HG03520 (cell line): Measurements from ENCODE around the gene SUPT3H.
A peak's percentile ranks its signal among the peaks of the same experiment; 100 is the strongest.
"Not testable (repeated sequence)": the region's sequence is repeated elsewhere in the genome, so short reads cannot be mapped to it uniquely, and the experiment has no call there.

Experiments used
- ATAC-seq: cut with Tn5 transposase; IDR thresholded peaks from one replicate; pipeline ENCODE4 v1.9.1; 2021; ENCODE audit warnings: mild to moderate bottlenecking, moderate library complexity; ENCODE audit not compliant: unreplicated experiment

The SUPT3H gene

GRCh38 chr6:45185403-45186251 lies 192.1 kb downstream of the SUPT3H start:
- no peak for ATAC-seq

- no peak for ATAC-seq
Measured at GRCh38 chr6:45184937-45185336, 192.8 kb downstream of the SUPT3H start.

- ATAC-seq = no peak
Measured at GRCh38 chr6:45184040-45184439, 193.7 kb downstream of the SUPT3H start.

DNA sequence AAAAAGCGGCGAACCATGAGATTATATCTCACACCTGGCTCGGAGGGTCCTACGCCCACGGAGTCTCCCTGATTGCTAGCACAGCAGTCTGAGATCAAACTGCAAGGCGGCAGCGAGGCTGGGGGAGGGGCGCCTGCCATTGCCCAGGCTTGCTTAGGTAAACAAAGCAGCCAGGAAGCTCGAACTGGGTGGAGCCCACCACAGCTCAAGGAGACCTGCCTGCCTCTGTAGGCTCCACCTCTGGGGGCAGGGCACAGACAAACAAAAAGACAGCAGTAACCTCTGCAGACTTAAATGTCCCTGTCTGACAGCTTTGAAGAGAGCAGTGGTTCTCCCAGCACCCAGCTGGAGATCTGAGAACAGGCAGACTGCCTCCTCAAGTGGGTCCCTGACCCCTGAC lies 201.4 kb downstream of the SUPT3H start:
- ATAC-seq = not testable (repeated sequence)

GRCh38 chr6:45175272-45175671 lies 202.5 kb downstream of the SUPT3H start:
- ATAC-seq = no peak

GRCh38 chr6:45174045-45174444 lies 203.7 kb downstream of the SUPT3H start:
- no peak for ATAC-seq

- no peak for ATAC-seq
Measured at GRCh38 chr6:45171380-45171779, 206.4 kb downstream of the SUPT3H start.

DNA sequence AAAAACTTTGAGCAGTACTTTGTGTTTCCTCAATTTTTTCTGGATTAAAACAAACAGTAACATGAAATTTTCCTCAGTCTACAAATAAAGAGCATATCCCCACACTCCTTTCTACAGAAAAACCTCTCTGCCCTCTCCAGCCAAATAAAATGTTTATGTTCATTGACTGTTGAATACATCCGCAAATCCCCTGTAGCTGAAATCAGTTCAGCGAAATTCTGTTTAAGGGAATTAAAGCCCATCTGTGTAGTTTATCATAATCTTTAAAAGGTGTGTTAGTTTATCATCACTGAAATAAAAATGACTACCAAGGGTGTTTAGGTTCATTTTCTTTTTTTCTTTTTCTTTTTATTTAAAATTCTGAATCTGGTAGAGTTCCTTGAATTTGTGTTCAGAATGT lies 207.4 kb downstream of the SUPT3H start:
- ATAC-seq = no peak

DNA sequence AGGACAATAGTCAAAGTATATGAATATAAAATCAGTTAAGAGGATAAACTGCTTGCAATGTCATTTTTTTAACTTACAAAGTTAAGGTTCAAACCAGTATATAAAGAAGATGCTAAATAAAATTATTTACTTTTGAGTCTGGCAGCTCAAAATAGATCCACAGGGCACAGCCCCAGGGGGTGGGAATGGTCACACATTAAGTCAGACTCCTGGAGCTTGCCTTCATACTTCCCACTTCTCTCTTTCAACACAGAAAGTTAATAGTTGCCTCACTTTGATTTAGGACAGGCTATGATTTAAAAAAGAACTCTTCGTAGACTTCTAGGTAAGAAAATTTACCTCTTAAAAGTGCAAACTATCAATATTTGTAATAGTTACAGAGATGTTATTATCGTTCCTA lies 207.9 kb downstream of the SUPT3H start:
- no peak for ATAC-seq

- peak; percentile 82 for ATAC-seq
Measured at GRCh38 chr6:45163952-45164766, 213.6 kb downstream of the SUPT3H start.

DNA sequence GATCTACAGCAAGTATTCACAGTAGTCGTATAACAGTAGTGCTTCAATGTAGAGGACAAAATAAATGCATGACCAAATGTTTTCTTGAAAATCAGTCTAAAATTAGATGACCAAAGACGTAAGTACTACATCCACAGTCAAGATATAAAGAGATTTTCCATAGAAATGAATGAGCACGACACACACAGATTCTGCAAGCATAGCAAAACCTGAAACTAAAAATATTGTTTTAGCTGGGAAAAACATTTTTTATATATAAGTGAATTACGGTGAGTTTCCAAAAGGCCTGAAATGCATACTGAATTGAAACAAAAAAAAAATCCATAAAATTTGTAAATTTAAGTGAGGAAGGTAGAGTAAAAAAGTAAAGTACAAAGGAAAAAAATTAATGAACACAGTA lies 217.4 kb downstream of the SUPT3H start:
- ATAC-seq = no peak

DNA sequence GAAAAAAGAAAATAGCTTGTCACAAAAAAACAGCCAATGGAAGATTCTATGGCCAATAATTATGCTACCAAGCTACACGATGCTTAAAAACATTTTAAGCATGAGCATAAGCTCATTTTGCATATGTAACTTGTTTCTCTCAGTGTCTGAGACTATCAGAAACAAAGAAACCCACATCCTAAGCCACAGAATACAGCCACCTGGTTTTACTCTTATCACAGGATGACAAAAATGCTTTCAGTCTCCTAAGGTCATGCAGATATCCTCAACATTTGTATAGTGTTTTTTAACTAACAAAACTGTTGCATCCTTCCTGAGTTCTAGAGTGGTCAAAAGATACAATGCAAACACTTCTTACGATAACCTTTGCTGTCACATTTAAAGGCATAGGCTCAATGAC lies 221.7 kb downstream of the SUPT3H start:
- peak; percentile 98 for ATAC-seq

DNA sequence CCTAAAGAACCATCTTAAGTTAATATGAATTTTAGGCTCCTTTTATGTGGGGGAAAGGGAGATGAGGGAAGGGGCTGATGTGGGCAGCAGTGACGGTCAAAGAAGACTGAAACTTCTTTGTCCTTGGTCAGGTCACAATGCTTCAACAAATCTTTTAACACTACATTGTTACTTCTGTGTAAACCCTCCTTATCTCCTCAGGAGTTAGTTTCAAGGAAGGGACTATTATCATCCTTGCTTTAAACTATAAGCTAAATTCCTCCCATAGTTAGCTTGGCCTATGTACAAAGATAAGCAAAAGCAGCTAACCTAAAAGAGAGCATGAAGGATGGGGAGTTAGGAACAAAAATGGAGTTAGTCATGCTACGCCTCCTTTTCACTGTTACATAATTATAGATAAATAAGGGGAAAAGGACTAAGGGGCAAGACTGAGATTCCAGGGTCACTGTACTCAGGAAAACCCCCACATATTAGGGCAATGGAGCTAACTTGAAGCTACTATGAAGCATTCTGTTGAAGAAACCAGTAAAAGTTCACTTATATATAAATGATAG lies 222.3 kb downstream of the SUPT3H start:
- ATAC-seq = no peak

DNA sequence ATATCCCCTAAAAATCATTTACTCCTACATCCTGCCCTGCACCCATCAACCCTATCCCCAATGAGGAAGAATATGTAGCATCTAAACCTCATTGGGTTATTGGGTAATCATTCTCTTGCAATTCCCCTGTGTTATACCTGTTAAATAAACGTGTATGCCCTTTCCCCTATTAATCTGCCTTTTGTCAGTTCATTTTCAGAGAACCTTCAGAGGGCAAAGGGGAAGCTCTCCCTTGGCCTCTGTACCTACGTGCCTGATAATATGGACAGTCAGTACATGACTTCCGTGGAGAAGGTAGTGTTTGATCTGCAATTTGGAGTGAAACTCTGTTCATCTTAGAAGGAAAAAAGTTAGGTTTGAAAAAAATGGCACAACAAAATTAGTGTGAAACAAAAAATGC lies 223.1 kb downstream of the SUPT3H start:
- no peak for ATAC-seq

GRCh38 chr6:45148711-45149341 lies 228.9 kb downstream of the SUPT3H start:
- ATAC-seq = no peak

- no peak for ATAC-seq
Measured at GRCh38 chr6:45148278-45148677, 229.5 kb downstream of the SUPT3H start.

DNA sequence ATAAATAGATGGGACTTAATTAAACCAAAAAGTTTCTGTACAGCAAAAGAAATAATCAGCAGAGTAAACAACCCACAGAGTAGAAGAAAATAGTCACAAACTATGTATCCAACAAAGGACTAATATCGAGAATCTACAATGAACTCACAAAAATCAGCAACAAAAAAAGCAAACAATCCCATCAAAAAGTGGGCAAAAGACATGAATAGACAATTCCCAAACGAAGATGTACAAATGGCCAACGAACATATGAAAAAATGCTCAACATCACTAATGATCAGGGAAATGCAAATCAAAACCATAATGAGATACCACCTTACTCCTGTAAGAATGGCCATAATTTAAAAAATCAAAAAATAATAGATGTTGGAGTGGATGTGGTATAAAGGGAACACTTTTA lies 232.1 kb downstream of the SUPT3H start:
- ATAC-seq = not testable (repeated sequence)

GRCh38 chr6:45138765-45139164 lies 239.0 kb downstream of the SUPT3H start:
- no peak for ATAC-seq

GRCh38 chr6:45136495-45136894 lies 241.2 kb downstream of the SUPT3H start:
- no peak for ATAC-seq

GRCh38 chr6:45132658-45133294 lies 245.0 kb downstream of the SUPT3H start:
- no peak for ATAC-seq

DNA sequence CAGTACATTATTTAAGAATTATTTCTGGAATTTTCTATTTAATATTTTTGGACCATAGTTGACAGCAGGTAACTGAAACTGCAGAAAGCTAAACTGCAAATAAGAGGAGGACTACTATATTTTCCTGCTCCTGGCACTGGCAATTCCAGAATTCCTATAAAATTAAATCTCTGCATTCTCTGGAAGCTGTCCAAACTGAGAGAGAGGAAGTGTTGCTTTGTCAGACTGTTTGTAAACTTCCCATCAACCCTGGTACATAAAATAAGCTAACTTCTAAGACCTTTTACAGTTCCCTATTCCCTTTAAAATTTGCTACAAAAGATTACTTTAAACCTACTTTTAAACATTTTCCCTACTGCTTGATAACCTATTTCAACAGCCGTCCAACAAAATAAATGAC lies 245.7 kb downstream of the SUPT3H start:
- no peak for ATAC-seq
